ENCODE data around the gene UGT1A7. TPM values are rescaled to one million over a fixed set of nuclear protein-coding genes. Genes with fewer than 3 reads are reported as not detected.
A peak's percentile ranks its signal among the peaks of the same experiment; 100 is the strongest.

Gene UGT1A7
- total RNA-seq, 1 donor from 2014 or later: 0.53 TPM

DNA sequence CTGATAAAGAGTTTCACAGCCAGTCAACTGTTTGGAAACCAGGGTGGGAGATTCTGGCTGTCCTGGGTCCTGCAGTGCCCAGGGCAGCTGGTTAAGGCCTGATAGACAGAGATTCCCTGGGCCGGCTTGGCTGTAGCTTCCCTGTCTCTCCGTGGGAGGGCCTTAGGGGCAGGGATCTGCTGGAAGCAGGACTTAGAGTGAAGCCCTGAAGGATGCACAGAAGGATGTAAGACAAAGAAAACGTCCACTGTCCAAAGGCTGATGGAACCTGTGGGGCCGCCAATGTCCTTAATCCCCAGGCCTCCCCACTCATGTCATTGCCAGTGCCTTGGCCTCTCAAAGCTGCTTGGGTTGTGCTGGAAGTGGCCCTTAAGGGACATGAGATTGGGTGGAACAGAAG lies 129.4 kb downstream of the UGT1A7 start:
- no peak for FAIRE-seq
- Histone ChIP-seq H3K4me3 (ENCODE audit: low read depth, low read length) (no peak overlapping the region), H3K27me3 (ENCODE audit: control insufficient read depth, insufficient read depth, low read length) (peaks cover 7% of the 10 kb centered on the region), H3K36me3 (ENCODE audit: control insufficient read depth, insufficient read depth, low read length) (no peaks in the 10 kb centered on the region)
- no peak for DNase-seq (ENCODE audit: low read depth)
- TF ChIP-seq, protein P1, sequence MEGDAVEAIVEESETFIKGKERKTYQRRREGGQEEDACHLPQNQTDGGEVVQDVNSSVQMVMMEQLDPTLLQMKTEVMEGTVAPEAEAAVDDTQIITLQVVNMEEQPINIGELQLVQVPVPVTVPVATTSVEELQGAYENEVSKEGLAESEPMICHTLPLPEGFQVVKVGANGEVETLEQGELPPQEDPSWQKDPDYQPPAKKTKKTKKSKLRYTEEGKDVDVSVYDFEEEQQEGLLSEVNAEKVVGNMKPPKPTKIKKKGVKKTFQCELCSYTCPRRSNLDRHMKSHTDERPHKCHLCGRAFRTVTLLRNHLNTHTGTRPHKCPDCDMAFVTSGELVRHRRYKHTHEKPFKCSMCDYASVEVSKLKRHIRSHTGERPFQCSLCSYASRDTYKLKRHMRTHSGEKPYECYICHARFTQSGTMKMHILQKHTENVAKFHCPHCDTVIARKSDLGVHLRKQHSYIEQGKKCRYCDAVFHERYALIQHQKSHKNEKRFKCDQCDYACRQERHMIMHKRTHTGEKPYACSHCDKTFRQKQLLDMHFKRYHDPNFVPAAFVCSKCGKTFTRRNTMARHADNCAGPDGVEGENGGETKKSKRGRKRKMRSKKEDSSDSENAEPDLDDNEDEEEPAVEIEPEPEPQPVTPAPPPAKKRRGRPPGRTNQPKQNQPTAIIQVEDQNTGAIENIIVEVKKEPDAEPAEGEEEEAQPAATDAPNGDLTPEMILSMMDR (IDR thresholded peaks at IDR 0.05; ENCODE audit: insufficient read depth, low read length, severe bottlenecking): no peak

DNA sequence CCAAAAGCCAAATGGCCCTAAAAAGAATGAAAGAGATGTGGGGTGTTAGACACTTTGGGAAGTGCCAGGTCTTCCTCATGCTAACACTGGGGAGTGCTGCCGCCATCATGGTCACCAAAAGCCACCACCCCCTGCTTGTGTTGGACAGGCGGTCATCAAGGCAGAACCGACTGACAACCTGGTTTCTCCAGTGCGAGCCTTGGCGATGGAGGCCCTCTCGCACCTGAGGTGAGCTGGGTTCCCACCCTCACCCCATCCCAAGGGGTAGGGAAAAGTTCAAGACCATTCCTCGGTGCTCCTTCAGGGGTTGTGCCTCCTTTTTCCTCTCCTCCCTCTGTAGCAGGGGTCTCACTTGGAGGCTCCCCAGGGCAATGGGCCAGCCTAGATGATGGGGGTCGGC lies 130.0 kb downstream of the UGT1A7 start:
- Histone ChIP-seq H3K27me3 (ENCODE audit: control insufficient read depth, insufficient read depth, low read length) (peaks cover 7% of the 10 kb centered on the region), H3K4me3 (ENCODE audit: low read depth, low read length) (no peak overlapping the region), H3K36me3 (ENCODE audit: control insufficient read depth, insufficient read depth, low read length) (no peaks in the 10 kb centered on the region)
- FAIRE-seq: no peak
- TF ChIP-seq, protein P1 (IDR thresholded peaks at IDR 0.05; ENCODE audit: insufficient read depth, low read length, severe bottlenecking): no peak
- DNase-seq (ENCODE audit: low read depth): no peak

- FAIRE-seq: no peak
- Histone ChIP-seq H3K36me3 (ENCODE audit: control insufficient read depth, insufficient read depth, low read length) (no peaks in the 10 kb centered on the region), H3K4me3 (ENCODE audit: low read depth, low read length) (no peak overlapping the region), H3K27me3 (ENCODE audit: control insufficient read depth, insufficient read depth, low read length) (peaks cover 4% of the 10 kb centered on the region)
- TF ChIP-seq, protein P1 (IDR thresholded peaks at IDR 0.05; ENCODE audit: insufficient read depth, low read length, severe bottlenecking): no peak
- DNase-seq (ENCODE audit: low read depth): no peak
These were observed 131.7 kb downstream of the UGT1A7 start for GRCh38 chr2:233813236-233814055.

GRCh38 chr2:233814056-233814835 lies 132.5 kb downstream of the UGT1A7 start:
- DNase-seq (ENCODE audit: low read depth) (peak; percentile 29), FAIRE-seq (no peak)
- H3K4me3 ChIP-seq (ENCODE audit: low read depth, low read length): no peak overlapping the region
- H3K36me3 ChIP-seq (ENCODE audit: control insufficient read depth, insufficient read depth, low read length): no peaks in the 10 kb centered on the region
- TF ChIP-seq, protein P1 (IDR thresholded peaks at IDR 0.05; ENCODE audit: insufficient read depth, low read length, severe bottlenecking): no peak
- peaks cover 2% of the 10 kb centered on the region for H3K27me3 ChIP-seq (ENCODE audit: control insufficient read depth, insufficient read depth, low read length)

DNA sequence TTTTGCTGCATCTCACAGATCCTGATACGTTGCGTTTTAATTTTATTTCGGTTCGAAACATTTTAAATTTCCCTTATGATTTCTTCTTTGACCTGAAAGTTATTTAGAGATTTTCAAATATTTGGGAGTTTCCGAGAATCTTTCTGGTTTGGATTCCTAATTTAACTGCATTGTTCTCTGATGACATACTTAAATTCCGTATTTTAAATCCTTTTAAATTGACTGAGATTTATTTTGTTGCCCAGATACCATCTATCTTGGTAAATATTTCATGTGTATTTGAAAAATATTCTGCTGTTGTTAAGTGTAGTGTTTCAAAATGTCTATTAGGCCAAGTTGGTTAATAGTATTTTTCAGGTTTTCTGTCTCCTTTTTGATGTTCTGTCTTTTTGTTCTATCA lies 134.2 kb downstream of the UGT1A7 start:
- TF ChIP-seq, protein P1 (IDR thresholded peaks at IDR 0.05; ENCODE audit: insufficient read depth, low read length, severe bottlenecking): no peak
- Histone ChIP-seq H3K27me3 (ENCODE audit: control insufficient read depth, insufficient read depth, low read length) (peaks cover 2% of the 10 kb centered on the region), H3K4me3 (ENCODE audit: low read depth, low read length) (no peak overlapping the region), H3K36me3 (ENCODE audit: control insufficient read depth, insufficient read depth, low read length) (no peaks in the 10 kb centered on the region)
- no peak for DNase-seq (ENCODE audit: low read depth)
- FAIRE-seq: no peak
